ENCODE results near the gene PEAR1.

Gene PEAR1

DNA sequence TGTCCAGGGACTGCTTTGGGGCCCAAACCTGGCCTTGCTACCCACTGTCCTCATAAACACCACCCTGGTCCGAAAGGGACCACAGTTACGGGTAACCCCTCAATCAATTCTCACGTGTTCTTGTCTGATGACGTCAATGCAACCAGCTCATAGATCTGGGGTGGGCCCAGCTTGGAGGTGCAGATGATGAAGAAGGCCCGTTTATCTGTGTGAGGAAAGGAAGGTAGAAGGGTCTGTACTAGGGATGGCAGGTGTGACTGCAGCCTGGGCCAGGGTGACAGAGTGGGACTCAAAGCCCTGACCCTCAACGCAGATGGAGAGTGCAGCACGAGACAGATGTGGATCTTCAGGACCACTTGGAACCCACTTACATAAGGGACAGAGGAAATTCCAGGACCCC is 49.1 kb downstream of the PEAR1 start:
- Histone ChIP-seq H3K36me3 (ENCODE audit: low read length) (no peaks in the 10 kb centered on the region), H3K9me2 (replicated peaks; ENCODE audit: insufficient read depth, low read length) (no peaks in the 10 kb centered on the region), H3K9me3 (ENCODE audit: insufficient read depth, low read length) (no peaks in the 10 kb centered on the region), H3F3A (ENCODE audit: insufficient read depth) (no peaks in the 10 kb centered on the region), H3K9ac (ENCODE audit: low read length) (no peak overlapping the region), H3K4me2 (ENCODE audit: low read depth, low read length, poor library complexity, severe bottlenecking) (no peak overlapping the region), H4K20me1 (ENCODE audit: low read depth, low read length) (no peaks in the 10 kb centered on the region), H3K79me2 (ENCODE audit: insufficient read depth, low read length) (no peaks in the 10 kb centered on the region), H3K27me3 (ENCODE audit: low read length) (no peaks in the 10 kb centered on the region), H2AFZ (ENCODE audit: low read depth, low read length, severe bottlenecking) (no peak overlapping the region), H3K27ac (ENCODE audit: low read depth, low read length) (no peak overlapping the region), H3K4me3 (ENCODE audit: insufficient read depth, low read length, poor library complexity, severe bottlenecking) (no peak overlapping the region)
- no peak for TF ChIP-seq EZH2phosphoT487 (conservative IDR thresholded peaks at IDR 0.05; ENCODE audit: low read length)
- TF ChIP-seq, protein P1, sequence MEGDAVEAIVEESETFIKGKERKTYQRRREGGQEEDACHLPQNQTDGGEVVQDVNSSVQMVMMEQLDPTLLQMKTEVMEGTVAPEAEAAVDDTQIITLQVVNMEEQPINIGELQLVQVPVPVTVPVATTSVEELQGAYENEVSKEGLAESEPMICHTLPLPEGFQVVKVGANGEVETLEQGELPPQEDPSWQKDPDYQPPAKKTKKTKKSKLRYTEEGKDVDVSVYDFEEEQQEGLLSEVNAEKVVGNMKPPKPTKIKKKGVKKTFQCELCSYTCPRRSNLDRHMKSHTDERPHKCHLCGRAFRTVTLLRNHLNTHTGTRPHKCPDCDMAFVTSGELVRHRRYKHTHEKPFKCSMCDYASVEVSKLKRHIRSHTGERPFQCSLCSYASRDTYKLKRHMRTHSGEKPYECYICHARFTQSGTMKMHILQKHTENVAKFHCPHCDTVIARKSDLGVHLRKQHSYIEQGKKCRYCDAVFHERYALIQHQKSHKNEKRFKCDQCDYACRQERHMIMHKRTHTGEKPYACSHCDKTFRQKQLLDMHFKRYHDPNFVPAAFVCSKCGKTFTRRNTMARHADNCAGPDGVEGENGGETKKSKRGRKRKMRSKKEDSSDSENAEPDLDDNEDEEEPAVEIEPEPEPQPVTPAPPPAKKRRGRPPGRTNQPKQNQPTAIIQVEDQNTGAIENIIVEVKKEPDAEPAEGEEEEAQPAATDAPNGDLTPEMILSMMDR (IDR thresholded peaks at IDR 0.05; ENCODE audit: insufficient read depth, low read length, poor library complexity, severe bottlenecking): no peak

DNA sequence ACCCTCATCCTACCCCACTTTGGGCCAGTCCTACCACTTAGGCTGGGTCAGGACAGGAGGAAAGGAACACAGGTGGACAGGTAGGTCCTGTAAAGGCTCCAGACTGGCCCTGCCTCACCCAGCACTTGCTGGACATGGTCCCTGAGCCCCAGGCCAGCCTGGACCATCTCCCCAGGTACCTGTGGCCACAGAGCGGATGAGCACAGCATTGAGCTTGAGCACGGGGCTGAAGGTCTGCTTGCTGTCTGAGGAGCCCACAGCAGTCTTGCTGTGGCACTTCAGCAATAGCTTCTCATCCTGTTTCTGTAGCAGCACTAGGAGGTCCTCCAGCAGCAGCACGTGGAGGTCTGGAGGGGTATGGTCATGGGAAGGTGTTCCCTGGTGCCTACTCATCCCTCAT is 50.2 kb downstream of the PEAR1 start:
- TF ChIP-seq, protein P1 (IDR thresholded peaks at IDR 0.05; ENCODE audit: insufficient read depth, low read length, poor library complexity, severe bottlenecking): no peak
- no peak for TF ChIP-seq EZH2phosphoT487 (conservative IDR thresholded peaks at IDR 0.05; ENCODE audit: low read length)

DNA sequence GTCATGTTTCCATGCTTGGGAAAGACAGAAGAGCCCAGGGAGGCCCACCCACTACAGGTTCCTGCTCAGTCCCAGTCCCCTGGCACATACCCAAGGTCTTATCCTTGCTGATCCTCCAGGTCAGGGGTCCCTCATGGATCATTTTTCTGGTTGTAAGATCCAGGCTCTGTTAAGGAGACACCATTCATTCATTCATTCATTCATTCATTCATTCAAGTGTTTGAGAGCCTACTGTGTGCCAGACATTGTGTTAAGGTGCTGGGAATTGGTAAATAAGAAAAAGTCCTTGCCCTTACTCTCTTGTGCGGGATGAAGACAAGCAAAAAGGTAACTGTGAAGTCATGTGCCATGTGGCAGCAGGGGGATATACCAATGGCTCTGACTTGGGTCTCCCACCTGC is 50.8 kb downstream of the PEAR1 start:
- no peak overlapping the region for H2AFZ ChIP-seq (ENCODE audit: low read depth, low read length, severe bottlenecking)
- H3K27ac ChIP-seq (ENCODE audit: low read depth, low read length): no peak overlapping the region
- no peaks in the 10 kb centered on the region for H3K36me3 ChIP-seq (ENCODE audit: low read length)
- H3K9ac ChIP-seq (ENCODE audit: low read length): no peak overlapping the region
- H3K9me3 ChIP-seq (ENCODE audit: insufficient read depth, low read length): no peaks in the 10 kb centered on the region
- no peaks in the 10 kb centered on the region for H4K20me1 ChIP-seq (ENCODE audit: low read depth, low read length)
- no peaks in the 10 kb centered on the region for H3F3A ChIP-seq (ENCODE audit: insufficient read depth)
- no peaks in the 10 kb centered on the region for H3K9me2 ChIP-seq (replicated peaks; ENCODE audit: insufficient read depth, low read length)
- no peak overlapping the region for H3K4me3 ChIP-seq (ENCODE audit: insufficient read depth, low read length, poor library complexity, severe bottlenecking)
- no peak for TF ChIP-seq EZH2phosphoT487 (conservative IDR thresholded peaks at IDR 0.05; ENCODE audit: low read length)
- TF ChIP-seq, protein P1 (IDR thresholded peaks at IDR 0.05; ENCODE audit: insufficient read depth, low read length, poor library complexity, severe bottlenecking): no peak
- H3K79me2 ChIP-seq (ENCODE audit: insufficient read depth, low read length): no peaks in the 10 kb centered on the region
- H3K27me3 ChIP-seq (ENCODE audit: low read length): no peaks in the 10 kb centered on the region
- no peak overlapping the region for H3K4me2 ChIP-seq (ENCODE audit: low read depth, low read length, poor library complexity, severe bottlenecking)

More for the DNA sequence above, 50.2 kb downstream of the PEAR1 start:
- Histone ChIP-seq H3K27me3 (ENCODE audit: low read length) (no peaks in the 10 kb centered on the region), H3K9ac (ENCODE audit: low read length) (no peak overlapping the region), H3K9me2 (replicated peaks; ENCODE audit: insufficient read depth, low read length) (no peaks in the 10 kb centered on the region), H3F3A (ENCODE audit: insufficient read depth) (no peaks in the 10 kb centered on the region), H3K4me2 (ENCODE audit: low read depth, low read length, poor library complexity, severe bottlenecking) (no peak overlapping the region), H4K20me1 (ENCODE audit: low read depth, low read length) (no peaks in the 10 kb centered on the region), H2AFZ (ENCODE audit: low read depth, low read length, severe bottlenecking) (no peak overlapping the region), H3K4me3 (ENCODE audit: insufficient read depth, low read length, poor library complexity, severe bottlenecking) (no peak overlapping the region), H3K9me3 (ENCODE audit: insufficient read depth, low read length) (no peaks in the 10 kb centered on the region), H3K79me2 (ENCODE audit: insufficient read depth, low read length) (no peaks in the 10 kb centered on the region), H3K36me3 (ENCODE audit: low read length) (no peaks in the 10 kb centered on the region), H3K27ac (ENCODE audit: low read depth, low read length) (no peak overlapping the region)

Measured in SU-DHL-6 (cell line).